Smooth muscle cell (in vitro differentiated cells): ENCODE measurements around the gene DIS3L2. TPM values are rescaled to one million over a fixed set of nuclear protein-coding genes. Genes with fewer than 3 reads are reported as not detected.

Source experiments
- DNase-seq: peaks from one replicate; lab custom pipeline; 2025; ENCODE audit not compliant: unreplicated experiment; lab: John Stamatoyannopoulos, UW
- H2AFZ ChIP-seq: fragments of 200-600 bp; sonication (generic); 2 replicates; pipeline ENCODE4 v1.6.0; 2016; ENCODE audit warnings: antibody characterized with exemption, low read depth, mild to moderate bottlenecking
- H3F3A ChIP-seq: fragments of 200-600 bp; sonication (generic); 2 replicates; pipeline ENCODE4 v1.6.0; 2017; ENCODE audit warnings: antibody characterized with exemption, low read depth
- H3K27ac ChIP-seq: fragments of 200-600 bp; sonication (generic); 2 replicates; pipeline ENCODE4 v1.5.1; 2016; ENCODE audit warnings: low read depth, mild to moderate bottlenecking
- H3K27me3 ChIP-seq: fragments of 200-600 bp; sonication (generic); 2 replicates; pipeline ENCODE4 v1.6.1; 2016; ENCODE audit warnings: low read depth, mild to moderate bottlenecking
- H3K36me3 ChIP-seq: fragments of 200-600 bp; sonication (generic); 2 replicates; pipeline ENCODE4 v1.5.1; 2016; ENCODE audit warnings: low read depth
- H3K4me1 ChIP-seq: fragments of 200-600 bp; sonication (generic); 2 replicates; pipeline ENCODE4 v1.5.1; 2016; ENCODE audit warnings: low read depth
- H3K4me2 ChIP-seq: fragments of 200-600 bp; sonication (generic); 2 replicates; pipeline ENCODE4 v1.6.0; 2016; ENCODE audit warnings: mild to moderate bottlenecking
- H3K4me3 ChIP-seq: fragments of 200-600 bp; sonication (generic); 2 replicates; pipeline ENCODE4 v1.5.1; 2016; ENCODE audit warnings: mild to moderate bottlenecking
- H3K79me2 ChIP-seq: fragments of 200-600 bp; sonication (generic); 2 replicates; pipeline ENCODE4 v1.6.0; 2016; ENCODE audit warnings: low read depth, mild to moderate bottlenecking
- H3K9ac ChIP-seq: fragments of 200-600 bp; sonication (generic); 2 replicates; pipeline ENCODE4 v1.6.0; 2016; ENCODE audit warnings: low read depth
- H3K9me3 ChIP-seq: fragments of 200-600 bp; sonication (generic); replicated peaks from 2 replicates; pipeline ENCODE4 v1.5.1; 2016; ENCODE audit warnings: low read depth
- H4K20me1 ChIP-seq: fragments of 200-600 bp; sonication (generic); 2 replicates; pipeline ENCODE4 v1.6.0; 2016; ENCODE audit warnings: low read depth
- WGBS: methylation state at CpG from one replicate; pipeline ENCODE4 v1.1.7; 2016; ENCODE audit warnings: low lambda C conversion rate; 5-methylcytosine and 5-hydroxymethylcytosine counted together
- polyA plus RNA-seq: library from polyadenylated mRNA; unstranded; fragments of >200 nt; fragmentation: Nextera tagmentation; extraction: Ambion mirVana; gene quantifications from 2 replicates; pipeline ENCODE4 v1.2.1, GENCODE V29; 2016
- total RNA-seq: library from RNA; depleted of rRNA; stranded (reverse); fragments of >200 nt; gene quantifications from 2 replicates; pipeline ENCODE4 v1.2.3, GENCODE V29; 2014
- TF ChIP-seq, protein P1 (sequence below): fragments of 200-600 bp; sonication (generic); IDR thresholded peaks from 2 replicates; pipeline ENCODE4 v1.5.1; 2017; ENCODE audit warnings: borderline replicate concordance, mild to moderate bottlenecking, antibody characterized with exemption; ENCODE audit not compliant: insufficient read depth, poor library complexity, severe bottlenecking

The DIS3L2 gene
- total and polyA plus RNA-seq, 2 experiments from 2014 or later = 11.4 to 25.2 TPM

DNA sequence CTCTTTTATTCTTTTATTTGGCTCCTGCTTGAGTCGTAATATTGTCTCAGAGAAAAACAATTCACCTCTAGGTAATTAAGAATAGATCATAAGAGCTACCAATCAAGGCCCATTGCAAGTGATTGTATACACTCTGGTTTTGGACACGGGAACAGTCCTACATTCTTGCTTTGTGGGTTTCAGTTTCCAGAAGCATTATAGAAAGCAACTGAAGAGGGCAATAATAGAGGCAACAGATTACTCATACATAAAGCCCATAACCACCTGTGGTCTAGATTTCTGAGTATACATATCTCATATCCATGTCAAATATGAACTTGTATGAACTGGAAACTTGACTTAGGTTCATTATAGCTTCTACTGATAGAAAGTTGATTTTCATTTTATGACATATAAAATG lies 65.4 kb downstream of the DIS3L2 start:
- DNase-seq = no peak
- Histone ChIP-seq H3K9me3 (no peaks in the 10 kb centered on the region), H3K4me2 (no peak overlapping the region), H3K4me1 (no peaks in the 10 kb centered on the region), H3K79me2 (peaks cover 4% of the 10 kb centered on the region), H4K20me1 (peaks cover 2% of the 10 kb centered on the region), H3K27ac (no peak overlapping the region), H3K27me3 (no peaks in the 10 kb centered on the region), H3K9ac (no peak overlapping the region), H3F3A (no peaks in the 10 kb centered on the region), H2AFZ (no peak overlapping the region), H3K36me3 (peaks cover 19% of the 10 kb centered on the region), H3K4me3 (no peak overlapping the region)
- 92% methylated on average over 2 of the region's 2 CpGs for WGBS
- TF ChIP-seq, protein P1, sequence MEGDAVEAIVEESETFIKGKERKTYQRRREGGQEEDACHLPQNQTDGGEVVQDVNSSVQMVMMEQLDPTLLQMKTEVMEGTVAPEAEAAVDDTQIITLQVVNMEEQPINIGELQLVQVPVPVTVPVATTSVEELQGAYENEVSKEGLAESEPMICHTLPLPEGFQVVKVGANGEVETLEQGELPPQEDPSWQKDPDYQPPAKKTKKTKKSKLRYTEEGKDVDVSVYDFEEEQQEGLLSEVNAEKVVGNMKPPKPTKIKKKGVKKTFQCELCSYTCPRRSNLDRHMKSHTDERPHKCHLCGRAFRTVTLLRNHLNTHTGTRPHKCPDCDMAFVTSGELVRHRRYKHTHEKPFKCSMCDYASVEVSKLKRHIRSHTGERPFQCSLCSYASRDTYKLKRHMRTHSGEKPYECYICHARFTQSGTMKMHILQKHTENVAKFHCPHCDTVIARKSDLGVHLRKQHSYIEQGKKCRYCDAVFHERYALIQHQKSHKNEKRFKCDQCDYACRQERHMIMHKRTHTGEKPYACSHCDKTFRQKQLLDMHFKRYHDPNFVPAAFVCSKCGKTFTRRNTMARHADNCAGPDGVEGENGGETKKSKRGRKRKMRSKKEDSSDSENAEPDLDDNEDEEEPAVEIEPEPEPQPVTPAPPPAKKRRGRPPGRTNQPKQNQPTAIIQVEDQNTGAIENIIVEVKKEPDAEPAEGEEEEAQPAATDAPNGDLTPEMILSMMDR = no peak

DNA sequence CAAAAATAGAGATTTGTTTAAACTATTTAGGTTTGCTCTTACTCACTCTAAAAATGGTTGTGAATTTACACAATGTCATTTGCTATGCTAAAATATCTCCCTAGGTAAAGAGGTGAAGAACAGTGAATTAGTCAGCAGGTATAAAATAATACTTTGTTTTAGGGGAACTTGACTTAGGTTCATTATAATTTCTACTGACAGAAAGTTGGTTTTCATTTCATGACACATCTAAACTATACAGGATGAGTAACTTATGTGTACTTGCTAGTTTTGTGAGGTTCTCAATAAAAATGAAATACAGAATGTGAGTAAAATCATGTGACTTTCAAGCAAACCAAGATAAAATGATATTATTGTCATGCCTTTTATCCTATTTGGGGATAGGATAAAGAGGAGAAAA lies 66.0 kb downstream of the DIS3L2 start:
- no peak overlapping the region for H3K27ac ChIP-seq
- no peak overlapping the region for H3K4me2 ChIP-seq
- peaks cover 19% of the 10 kb centered on the region for H3K36me3 ChIP-seq
- H3F3A ChIP-seq = no peaks in the 10 kb centered on the region
- no peak overlapping the region for H3K4me3 ChIP-seq
- no peak overlapping the region for H3K9ac ChIP-seq
- H3K4me1 ChIP-seq = no peaks in the 10 kb centered on the region
- H3K27me3 ChIP-seq = no peaks in the 10 kb centered on the region
- no peak overlapping the region for H2AFZ ChIP-seq
- no peak for DNase-seq
- H3K79me2 ChIP-seq = peaks cover 6% of the 10 kb centered on the region
- H4K20me1 ChIP-seq = no peaks in the 10 kb centered on the region
- TF ChIP-seq, protein P1 = no peak
- peaks cover 2% of the 10 kb centered on the region for H3K9me3 ChIP-seq

- Histone ChIP-seq H3F3A (no peaks in the 10 kb centered on the region), H2AFZ (no peak overlapping the region), H3K4me3 (no peak overlapping the region), H3K36me3 (peaks cover 19% of the 10 kb centered on the region), H3K9me3 (peaks cover 7% of the 10 kb centered on the region), H3K27me3 (no peaks in the 10 kb centered on the region), H4K20me1 (no peaks in the 10 kb centered on the region), H3K4me2 (no peak overlapping the region), H3K4me1 (no peaks in the 10 kb centered on the region), H3K79me2 (peaks cover 11% of the 10 kb centered on the region), H3K27ac (no peak overlapping the region), H3K9ac (no peak overlapping the region)
- DNase-seq = no peak
- TF ChIP-seq, protein P1 = no peak
- WGBS = 91% methylated on average over 2 of the region's 2 CpGs
Observed at GRCh38 chr2:232028071-232028470, 66.6 kb downstream of the DIS3L2 start.

- no peak overlapping the region for H3K27ac ChIP-seq
- H3K27me3 ChIP-seq = no peaks in the 10 kb centered on the region
- H2AFZ ChIP-seq = no peak overlapping the region
- no peak overlapping the region for H3K4me3 ChIP-seq
- DNase-seq = no peak
- TF ChIP-seq, protein P1 = no peak
- no peaks in the 10 kb centered on the region for H3F3A ChIP-seq
- H3K36me3 ChIP-seq = peaks cover 18% of the 10 kb centered on the region
- peaks cover 8% of the 10 kb centered on the region for H3K9me3 ChIP-seq
- H3K4me2 ChIP-seq = no peak overlapping the region
- H3K79me2 ChIP-seq = peaks cover 11% of the 10 kb centered on the region
- no peaks in the 10 kb centered on the region for H4K20me1 ChIP-seq
- no peaks in the 10 kb centered on the region for H3K4me1 ChIP-seq
- H3K9ac ChIP-seq = no peak overlapping the region
Observed at GRCh38 chr2:232028631-232029030, 67.1 kb downstream of the DIS3L2 start.
